ENCODE results near the gene THSD7B.
"Not testable (repeated sequence)": the region's sequence is repeated elsewhere in the genome, so short reads cannot be mapped to it uniquely, and the experiment has no call there.

Gene THSD7B

DNA sequence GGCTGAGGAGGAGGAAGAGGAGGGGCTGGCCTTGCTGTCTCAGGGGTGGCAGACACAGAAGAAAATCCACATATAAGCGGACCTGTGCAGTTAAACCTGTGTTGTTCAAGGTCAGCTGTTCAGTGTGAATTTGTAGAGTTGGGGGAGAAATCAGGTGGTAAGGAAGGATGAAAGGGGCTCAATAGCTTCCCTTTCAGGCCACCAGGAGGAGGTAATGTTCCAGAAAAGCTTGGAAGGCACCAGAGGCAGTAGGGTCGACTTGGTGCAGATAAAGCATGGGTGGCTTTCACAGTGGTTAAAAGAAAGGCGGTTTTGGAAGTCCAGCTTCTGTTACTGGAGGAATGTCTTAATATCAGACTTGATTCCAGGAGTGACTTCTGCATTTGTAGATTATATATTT is 167.4 kb downstream of the THSD7B start:
- no peak for DNase-seq (ENCODE audit: low read depth)

GRCh38 chr2:136935119-136935518 is 169.8 kb downstream of the THSD7B start:
- DNase-seq (ENCODE audit: low read depth), result no peak

- DNase-seq (ENCODE audit: low read depth), result no peak
These were observed 190.7 kb downstream of the THSD7B start for GRCh38 chr2:136956050-136956449.

DNA sequence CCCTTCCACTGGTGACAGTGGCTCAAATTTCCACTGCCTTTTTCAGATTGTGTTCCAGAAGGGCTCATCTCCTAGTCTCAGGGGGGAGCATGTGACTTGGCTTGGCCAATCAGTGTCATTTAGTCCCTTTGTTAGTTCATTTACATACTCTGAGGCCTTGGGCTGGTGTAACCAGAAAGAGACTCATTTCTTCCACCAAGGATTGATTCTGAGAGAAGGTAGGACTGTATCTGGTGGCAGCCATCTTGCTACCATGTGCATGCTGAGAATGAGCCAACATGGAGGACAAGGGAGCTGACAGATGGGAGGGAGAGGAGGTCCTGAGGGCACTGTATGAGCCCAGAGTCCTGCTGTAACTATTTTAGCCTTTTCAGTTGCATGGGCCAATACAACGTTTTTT is 191.7 kb downstream of the THSD7B start:
- DNase-seq (ENCODE audit: low read depth), result no peak

DNA sequence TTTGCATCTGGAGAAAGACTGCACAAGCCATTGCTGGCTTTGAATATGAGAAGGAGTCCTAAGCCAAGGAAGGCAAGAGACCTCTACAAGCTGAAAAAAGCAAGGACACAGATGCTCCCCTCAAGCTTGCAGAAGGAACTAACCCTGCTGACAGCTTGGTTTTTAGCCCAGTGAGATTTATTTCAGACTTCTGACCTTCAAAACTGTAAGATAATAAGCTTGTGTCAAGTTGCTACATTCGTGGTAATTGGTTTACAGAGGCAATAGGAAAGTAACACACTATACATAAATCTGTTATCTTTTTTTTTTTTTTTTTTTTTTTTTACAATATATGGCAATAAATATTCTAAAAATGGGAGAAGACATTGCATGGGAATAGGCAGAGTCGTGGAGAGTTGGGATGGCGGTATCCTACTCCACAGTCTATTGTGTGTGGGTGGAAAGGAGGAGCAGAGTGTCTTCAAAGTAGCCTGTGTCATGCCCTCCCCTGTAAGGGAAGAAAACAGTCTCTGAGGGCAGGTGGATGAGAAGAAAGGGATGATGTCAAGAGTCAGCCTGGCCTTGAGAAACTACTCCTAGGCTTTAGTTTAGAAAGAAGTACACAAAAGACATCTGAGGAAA is 196.9 kb downstream of the THSD7B start:
- DNase-seq (ENCODE audit: low read depth), result no peak

DNA sequence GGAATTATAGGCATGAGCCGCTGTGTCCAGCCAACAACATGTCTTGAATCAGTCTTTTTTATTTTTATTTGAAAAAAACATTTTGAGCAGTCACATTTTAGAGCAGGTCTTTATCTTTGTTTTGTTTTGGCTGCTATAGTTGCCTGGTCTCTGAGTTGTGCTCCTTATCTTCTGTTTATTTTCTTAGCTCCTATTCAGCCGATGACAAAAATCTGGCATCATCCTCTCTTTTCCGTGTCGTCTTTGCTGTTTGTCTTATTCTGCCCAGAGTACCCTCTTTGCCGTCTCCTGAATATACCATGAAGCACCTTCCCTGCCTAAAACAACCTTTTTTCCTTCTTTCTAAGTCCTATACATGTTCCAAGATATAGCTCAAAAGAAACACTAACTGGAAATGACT is 201.1 kb downstream of the THSD7B start:
- no peak for DNase-seq (ENCODE audit: low read depth)

DNA sequence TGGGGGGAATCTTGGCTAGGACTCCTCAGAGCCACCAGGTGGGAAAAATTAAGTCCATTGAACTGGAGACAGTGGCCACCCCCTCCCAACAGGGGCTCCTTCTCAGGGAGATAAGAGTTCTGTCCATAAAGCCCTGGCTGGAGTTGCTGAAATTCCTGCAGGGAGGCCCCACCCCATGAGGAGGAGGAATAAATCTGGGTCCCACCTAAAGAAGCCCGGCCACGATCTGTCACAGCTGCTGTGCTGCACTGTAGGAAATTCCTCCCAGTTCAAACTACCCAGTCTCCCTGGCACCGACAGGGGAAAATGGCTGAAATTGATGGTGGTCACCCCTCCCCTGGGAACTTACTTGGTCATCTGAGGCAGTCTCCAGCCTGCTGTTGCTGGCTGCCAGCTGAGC is 215.0 kb downstream of the THSD7B start:
- DNase-seq (ENCODE audit: low read depth), result no peak

DNA sequence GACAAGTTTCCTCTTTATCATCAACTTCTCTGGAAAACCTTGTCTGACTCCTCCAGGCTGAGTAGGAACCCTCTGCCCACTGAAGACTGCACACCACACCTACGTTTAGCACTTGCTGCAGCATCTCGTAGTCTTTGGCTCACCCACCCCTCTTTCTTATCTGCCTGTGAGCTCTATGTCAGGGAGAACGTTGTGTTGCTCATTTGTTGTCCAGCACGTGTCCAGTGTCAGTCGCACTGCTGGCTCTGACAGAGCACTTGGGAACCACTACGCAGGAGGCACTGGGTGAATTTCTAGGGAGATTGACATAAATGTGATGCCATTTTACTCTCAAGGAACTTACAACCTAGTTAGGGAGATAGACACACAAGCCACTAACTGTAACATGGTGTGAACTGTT is 216.3 kb downstream of the THSD7B start:
- DNase-seq (ENCODE audit: low read depth), result not testable (repeated sequence)

GRCh38 chr2:136985044-136985443 is 219.7 kb downstream of the THSD7B start:
- DNase-seq (ENCODE audit: low read depth), result no peak

DNA sequence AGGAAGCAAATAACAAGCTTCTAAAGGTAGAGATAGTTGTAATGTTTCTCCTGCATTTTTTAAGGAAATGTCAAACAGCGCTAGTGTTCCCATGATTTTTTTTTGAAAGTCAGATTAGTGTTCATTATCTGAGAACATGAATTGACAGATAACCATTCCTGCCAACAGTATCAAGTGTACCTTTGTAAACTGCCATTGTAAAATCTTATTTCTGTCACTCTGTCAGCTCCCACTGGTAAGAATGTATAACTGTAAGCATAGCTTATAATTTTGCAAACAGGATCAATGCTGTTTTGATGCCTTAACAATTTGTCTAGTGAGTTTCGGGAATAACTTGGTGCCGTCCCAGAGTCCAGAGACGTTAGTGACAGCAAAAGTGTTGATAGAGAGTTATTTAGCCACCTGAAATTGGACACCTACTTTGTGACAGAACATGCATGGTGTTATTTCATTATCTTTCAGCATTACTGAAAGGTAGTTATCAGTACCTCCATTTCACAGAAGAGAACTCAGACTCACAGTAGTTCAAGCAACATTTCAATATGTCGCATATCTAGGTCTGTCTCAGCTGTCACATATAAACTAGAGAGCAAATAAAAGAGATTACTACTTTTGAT is 221.4 kb downstream of the THSD7B start:
- no peak for DNase-seq (ENCODE audit: low read depth)

GRCh38 chr2:136990316-136990715 is 225.0 kb downstream of the THSD7B start:
- DNase-seq (ENCODE audit: low read depth), result no peak

- DNase-seq (ENCODE audit: low read depth), result no peak
These were observed 229.4 kb downstream of the THSD7B start for GRCh38 chr2:136994793-136995192.

DNA sequence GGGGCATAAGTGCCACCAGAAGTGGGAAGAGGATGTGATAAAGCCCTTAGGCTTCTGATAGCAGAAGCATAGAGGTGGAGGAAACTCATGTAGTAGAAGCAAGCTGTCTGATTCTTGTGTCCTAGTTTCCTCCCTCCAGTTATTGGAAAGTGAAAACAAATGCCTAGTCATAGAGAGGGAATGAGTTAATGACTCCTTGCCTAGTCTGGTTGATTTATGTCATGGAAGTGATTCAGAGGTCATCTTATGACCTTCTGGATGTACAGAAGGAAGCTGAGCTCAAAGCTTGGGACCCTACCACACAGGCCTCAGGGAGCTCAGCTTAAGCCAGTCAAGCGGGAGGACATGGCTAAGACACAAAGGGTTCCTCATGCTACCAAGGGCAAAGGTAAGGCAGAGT is 232.2 kb downstream of the THSD7B start:
- DNase-seq (ENCODE audit: low read depth), result no peak

DNA sequence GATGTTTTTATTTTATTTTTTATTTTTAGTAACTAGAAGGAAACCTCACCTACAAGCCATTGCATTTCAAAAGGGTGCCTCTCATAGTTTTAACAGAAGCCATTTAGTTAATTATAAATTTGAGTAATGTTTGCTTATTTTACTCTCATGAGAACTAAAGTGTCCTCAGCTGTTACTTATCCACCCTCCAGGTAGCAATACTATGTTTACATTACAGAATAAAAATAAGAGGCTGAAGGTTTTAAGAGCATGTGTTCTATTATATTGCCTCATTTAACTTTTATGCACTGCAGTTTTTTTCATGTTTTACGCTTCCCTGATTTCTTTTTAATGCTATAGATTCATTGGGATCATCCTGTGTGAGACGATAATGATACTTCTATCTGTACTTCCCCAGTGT is 235.5 kb downstream of the THSD7B start:
- DNase-seq (ENCODE audit: low read depth), result no peak

GRCh38 chr2:137002896-137003295 is 237.6 kb downstream of the THSD7B start:
- DNase-seq (ENCODE audit: low read depth), result no peak

DNA sequence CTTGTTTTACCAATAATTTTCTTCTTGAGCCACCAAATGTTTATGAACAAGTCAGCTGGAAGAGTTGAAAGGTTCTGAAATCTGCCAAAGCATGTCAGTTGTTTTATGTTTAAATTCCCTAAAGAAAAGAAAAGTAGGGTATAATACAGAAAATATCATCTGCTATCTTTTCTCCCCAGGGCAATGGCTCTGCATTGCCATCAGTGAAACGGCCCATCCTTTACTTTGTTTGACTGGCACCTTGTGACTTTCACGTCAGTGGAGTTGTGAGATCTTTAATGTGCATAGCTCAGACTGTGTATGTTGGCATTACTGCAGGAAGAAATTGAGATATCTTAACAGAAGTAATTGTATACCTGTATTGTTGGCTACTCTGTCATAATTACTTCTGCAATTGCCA is 239.9 kb downstream of the THSD7B start:
- DNase-seq (ENCODE audit: low read depth), result no peak

DNA sequence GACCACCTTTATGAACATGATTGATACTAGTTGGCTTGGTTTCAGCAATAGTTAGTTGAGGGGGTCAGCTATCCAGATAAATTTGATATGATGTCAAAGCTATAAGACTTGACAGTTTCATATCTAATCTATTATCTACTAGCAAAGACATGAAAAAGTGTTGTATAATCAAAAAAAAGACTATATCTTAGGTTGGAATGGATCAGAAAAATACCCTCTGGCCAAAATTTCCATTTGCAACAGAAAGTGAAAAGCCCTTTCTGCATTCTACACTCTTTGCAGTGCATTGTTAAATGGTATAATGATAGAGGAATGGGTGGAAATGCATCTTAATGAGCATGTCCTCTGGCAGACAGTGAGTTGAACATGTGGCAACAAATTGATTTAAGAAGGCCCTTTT is 242.6 kb downstream of the THSD7B start:
- no peak for DNase-seq (ENCODE audit: low read depth)

GRCh38 chr2:137009953-137010352 is 244.6 kb downstream of the THSD7B start:
- no peak for DNase-seq (ENCODE audit: low read depth)

DNA sequence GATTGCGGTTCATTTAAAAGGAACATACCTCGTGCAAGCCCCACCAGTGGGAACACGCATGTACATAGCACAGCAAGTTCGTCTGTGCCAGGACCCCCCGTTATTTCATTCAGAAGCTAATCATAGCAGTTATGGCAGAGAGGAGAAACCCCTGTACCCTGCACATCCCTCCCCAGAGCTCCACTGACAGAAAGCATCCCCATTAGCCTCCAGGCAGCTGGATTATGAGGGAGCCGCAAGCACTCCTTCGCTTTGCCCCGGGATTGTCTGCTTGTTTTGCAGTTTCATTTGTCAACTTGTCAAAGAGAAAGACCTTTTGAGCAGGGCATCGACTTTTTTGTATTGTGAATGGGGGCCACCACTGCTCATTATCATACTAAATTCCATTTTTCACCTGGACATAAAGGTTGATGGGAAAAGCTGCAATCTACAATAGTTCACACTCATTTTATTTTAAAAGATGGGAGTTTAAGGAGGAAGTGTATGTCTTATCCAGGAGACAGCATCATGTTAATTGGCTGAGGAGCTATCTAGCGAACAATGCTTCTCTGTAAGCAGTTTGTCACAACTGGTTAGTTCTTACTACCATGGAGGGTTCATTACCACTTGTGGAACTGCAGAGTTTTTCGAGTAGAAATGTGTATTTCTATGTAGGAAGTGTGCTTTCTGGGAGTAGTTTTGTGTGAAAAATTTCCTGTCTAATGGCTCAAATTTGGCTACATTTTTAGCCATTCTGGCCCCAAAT is 255.3 kb downstream of the THSD7B start:
- no peak for DNase-seq (ENCODE audit: low read depth)

DNA sequence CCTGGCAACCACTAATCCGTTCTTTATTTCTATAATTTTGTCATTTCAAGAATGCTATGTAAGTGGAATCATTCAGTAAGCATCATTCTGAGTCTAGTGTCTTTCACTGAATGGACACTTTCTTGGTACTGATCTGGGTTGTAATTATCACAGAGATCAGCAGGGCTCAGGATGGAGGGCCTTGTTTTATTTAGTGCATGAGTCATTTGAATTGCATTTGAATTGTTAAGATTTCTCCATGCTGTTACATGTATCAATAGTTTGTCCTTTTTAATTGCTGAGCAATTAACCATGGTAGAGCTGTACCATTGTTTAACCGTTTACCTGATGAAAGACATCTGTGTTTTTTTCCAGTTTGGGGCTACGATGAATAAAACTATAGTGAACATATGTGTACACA is 256.4 kb downstream of the THSD7B start:
- DNase-seq (ENCODE audit: low read depth), result no peak

- no peak for DNase-seq (ENCODE audit: low read depth)
These were observed 257.9 kb downstream of the THSD7B start for GRCh38 chr2:137023205-137023604.

GRCh38 chr2:137031731-137032130 is 266.4 kb downstream of the THSD7B start:
- no peak for DNase-seq (ENCODE audit: low read depth)

DNA sequence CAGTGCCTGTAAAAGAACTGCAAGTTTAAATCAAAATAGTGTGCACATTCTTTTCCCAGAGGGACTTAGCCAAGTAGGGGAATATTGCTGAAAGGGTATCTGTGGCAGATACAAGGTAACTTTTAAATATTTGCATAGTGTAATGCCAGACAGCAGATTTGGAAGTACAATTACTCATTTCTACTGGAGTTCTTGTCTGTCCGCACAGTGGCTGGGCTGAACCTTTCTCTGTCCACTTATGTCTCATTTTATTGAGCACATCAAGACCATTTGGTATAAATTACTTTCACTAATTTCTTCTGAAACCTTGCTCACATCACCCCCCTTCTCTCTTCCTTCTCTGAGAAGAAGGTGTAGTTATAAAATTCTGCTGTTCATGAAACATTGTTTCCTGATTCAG is 271.3 kb downstream of the THSD7B start:
- no peak for DNase-seq (ENCODE audit: low read depth)

All from GM04503 (cell line).